Stimulated activated naive CD8-positive, alpha-beta T cell treated with anti-CD3 and anti-CD28 coated beads, Interleukin-15, amount 100 ng/mL, for 72 hours (primary cell): ENCODE results near the gene MAPK10.
"Not testable (repeated sequence)": the region's sequence is repeated elsewhere in the genome, so short reads cannot be mapped to it uniquely, and the experiment has no call there.

Experiments
- ATAC-seq: fragments of 150-1000 bp; cut with Tn5 transposase; 2 replicates; pipeline ENCODE4 v1.10.0; 2021; ENCODE audit warnings: mild to moderate bottlenecking, moderate library complexity
- DNase-seq, 2 donors: peaks; one replicate each; pipeline ENCODE4 v3.0.0; 2021 to 2022
- H3K27ac Mint-ChIP-seq, 2 donors: one replicate each; pipeline ENCODE4 v1.8.0; 2022; ENCODE audit warnings: mild to moderate bottlenecking in 2 of 2, mixed read lengths in 2 of 2, moderate library complexity in 2 of 2
- H3K27me3 Mint-ChIP-seq: one replicate; pipeline ENCODE4 v1.8.0; 2022; ENCODE audit warnings: mixed read lengths
- H3K4me1 Mint-ChIP-seq: one replicate; pipeline ENCODE4 v1.8.0; 2022; ENCODE audit warnings: mild to moderate bottlenecking, mixed read lengths
- H3K4me3 Mint-ChIP-seq, 2 donors: one replicate each; pipeline ENCODE4 v1.8.0; 2022; ENCODE audit warnings: mild to moderate bottlenecking in 2 of 2, mixed read lengths in 2 of 2, moderate library complexity in 1 of 2
- H3K9me3 Mint-ChIP-seq, 2 donors: one replicate each; pipeline ENCODE4 v1.8.0; 2022; ENCODE audit warnings: mixed read lengths in 2 of 2

The MAPK10 gene

DNA sequence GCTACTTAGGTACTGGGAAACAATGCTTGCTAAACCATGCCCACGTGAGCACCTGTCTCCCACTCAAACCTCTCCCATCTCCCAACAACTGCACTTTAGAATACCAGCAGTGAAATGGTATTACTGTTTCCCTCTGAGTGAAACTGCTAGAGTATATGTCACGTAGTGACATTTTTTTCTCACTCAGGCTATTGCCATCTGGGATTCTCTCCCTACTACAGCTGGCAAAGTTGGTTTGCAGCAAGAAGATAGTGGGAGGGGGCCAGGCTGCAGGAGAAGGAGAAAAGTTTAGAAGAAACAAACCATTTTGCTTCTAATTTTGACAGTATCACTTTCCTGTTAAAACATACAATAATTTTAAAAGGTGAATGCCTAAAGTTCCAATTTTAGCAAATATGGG lies 358.3 kb downstream of the MAPK10 start:
- no peaks in the 10 kb centered on the region for H3K9me3 Mint-ChIP-seq
- H3K4me1 Mint-ChIP-seq = no peaks in the 10 kb centered on the region
- DNase-seq = no peak
- no peaks in the 10 kb centered on the region for H3K27me3 Mint-ChIP-seq
- no peak for ATAC-seq
- H3K27ac Mint-ChIP-seq = no peak overlapping the region
- no peak overlapping the region for H3K4me3 Mint-ChIP-seq

DNA sequence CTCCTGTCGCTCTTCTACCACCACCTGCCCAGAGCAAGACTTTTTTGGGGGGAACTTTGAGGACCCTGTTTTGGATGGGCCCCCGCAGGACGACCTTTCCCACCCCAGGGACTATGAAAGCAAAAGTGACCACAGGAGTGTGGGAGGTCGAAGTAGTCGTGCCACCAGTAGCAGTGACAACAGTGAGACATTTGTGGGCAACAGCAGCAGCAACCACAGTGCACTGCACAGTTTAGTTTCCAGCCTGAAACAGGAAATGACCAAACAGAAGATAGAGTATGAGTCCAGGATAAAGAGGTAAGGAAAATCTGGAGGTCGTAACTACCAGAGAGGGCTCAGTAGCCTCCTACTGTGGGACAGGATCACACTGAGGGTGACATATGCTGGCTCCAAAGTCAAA lies 364.5 kb downstream of the MAPK10 start:
- no peak overlapping the region for H3K4me3 Mint-ChIP-seq
- no peaks in the 10 kb centered on the region for H3K27me3 Mint-ChIP-seq
- no peaks in the 10 kb centered on the region for H3K9me3 Mint-ChIP-seq
- H3K27ac Mint-ChIP-seq = peak overlapping the region in 1 of 2 donors; percentile 10
- ATAC-seq (peak; percentile 54), DNase-seq (no peak)
- peaks cover 6% of the 10 kb centered on the region for H3K4me1 Mint-ChIP-seq

DNA sequence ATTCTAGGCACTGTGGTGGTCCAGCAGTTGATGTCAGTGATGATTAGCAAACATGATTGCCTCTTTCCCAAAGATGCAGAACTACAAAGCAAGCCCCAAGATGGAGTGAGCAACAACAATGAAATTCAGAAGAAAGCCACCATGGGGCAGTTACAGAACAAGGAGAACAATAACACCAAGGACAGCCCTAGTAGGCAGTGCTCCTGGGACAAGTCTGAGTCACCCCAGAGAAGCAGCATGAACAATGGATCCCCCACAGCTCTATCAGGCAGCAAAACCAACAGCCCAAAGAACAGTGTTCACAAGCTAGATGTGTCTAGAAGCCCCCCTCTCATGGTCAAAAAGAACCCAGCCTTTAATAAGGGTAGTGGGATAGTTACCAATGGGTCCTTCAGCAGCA lies 365.3 kb downstream of the MAPK10 start:
- ATAC-seq = no peak

DNA sequence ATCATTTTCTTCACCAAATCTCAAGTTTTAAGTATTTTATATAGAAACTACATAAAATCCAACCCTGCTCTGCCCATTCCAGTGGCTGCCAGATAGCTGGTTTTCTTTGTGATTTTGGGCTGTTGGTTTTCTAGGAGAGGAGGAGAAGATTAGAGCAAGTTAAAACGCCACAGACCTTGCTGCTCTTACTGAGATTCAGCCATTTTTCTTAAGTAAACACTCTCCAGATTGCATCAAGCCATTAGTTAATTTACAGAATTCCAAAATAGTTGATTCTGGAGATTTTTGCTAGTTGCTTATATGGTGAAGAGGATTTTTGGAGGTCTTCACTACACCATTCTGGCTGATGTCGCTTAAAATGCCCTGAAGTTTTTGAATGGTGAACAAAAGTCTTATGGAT lies 366.2 kb downstream of the MAPK10 start:
- no peak overlapping the region for H3K27ac Mint-ChIP-seq
- H3K4me3 Mint-ChIP-seq = no peak overlapping the region
- no peaks in the 10 kb centered on the region for H3K27me3 Mint-ChIP-seq
- peaks cover 6% of the 10 kb centered on the region for H3K4me1 Mint-ChIP-seq
- DNase-seq (no peak), ATAC-seq (no peak)
- no peaks in the 10 kb centered on the region for H3K9me3 Mint-ChIP-seq

More for the DNA sequence above, 365.3 kb downstream of the MAPK10 start:
- Mint-ChIP-seq H3K9me3 (no peaks in the 10 kb centered on the region), H3K27ac (no peak overlapping the region), H3K4me1 (peaks cover 6% of the 10 kb centered on the region), H3K4me3 (no peak overlapping the region), H3K27me3 (no peaks in the 10 kb centered on the region)
- DNase-seq = no peak

DNA sequence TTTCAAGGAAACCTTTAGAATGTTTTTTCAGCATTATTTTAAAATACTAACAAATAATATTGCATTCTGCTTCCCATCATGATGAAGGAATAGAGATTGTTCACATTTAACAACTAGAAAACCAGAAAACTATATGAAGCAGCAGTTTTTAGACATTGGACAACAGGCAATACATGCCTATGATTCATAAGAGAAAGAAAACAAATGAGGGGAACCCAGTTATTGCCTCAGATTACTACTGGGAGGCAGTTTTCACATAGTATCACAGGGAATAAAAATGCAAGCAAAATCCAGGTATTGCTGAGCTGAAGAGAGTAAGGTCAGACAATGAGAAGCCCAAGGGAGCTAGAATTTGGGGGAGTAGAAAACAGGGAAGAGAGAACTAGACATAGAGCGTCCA lies 373.6 kb downstream of the MAPK10 start:
- H3K4me1 Mint-ChIP-seq = no peaks in the 10 kb centered on the region

DNA sequence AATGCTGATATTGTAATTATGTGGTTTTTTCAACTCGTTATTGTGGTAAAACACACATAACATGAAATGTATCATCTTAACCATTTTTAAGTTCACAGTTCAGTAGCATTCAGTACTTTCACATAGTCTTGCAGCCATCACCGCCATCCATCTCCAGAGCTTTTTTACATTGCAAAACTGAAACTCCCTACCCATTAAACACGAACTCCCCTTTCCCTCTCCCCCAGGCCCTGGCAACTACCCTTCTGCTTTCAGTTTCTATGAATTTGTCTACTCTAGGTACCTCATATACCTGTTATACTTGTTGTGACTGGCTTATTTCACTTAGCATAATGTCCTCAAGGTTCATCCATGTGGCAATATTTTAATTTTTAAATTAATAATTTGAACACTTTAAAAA lies 380.6 kb downstream of the MAPK10 start:
- no peak for ATAC-seq
- Mint-ChIP-seq H3K9me3 (no peaks in the 10 kb centered on the region), H3K4me1 (no peaks in the 10 kb centered on the region), H3K27ac (no peak overlapping the region), H3K4me3 (no peak overlapping the region), H3K27me3 (no peaks in the 10 kb centered on the region)
- no peak for DNase-seq

More for the DNA sequence above, 373.6 kb downstream of the MAPK10 start:
- H3K9me3 Mint-ChIP-seq = no peaks in the 10 kb centered on the region
- H3K27me3 Mint-ChIP-seq = no peaks in the 10 kb centered on the region
- no peak for ATAC-seq
- H3K4me3 Mint-ChIP-seq = no peak overlapping the region
- no peak overlapping the region for H3K27ac Mint-ChIP-seq
- DNase-seq = no peak

DNA sequence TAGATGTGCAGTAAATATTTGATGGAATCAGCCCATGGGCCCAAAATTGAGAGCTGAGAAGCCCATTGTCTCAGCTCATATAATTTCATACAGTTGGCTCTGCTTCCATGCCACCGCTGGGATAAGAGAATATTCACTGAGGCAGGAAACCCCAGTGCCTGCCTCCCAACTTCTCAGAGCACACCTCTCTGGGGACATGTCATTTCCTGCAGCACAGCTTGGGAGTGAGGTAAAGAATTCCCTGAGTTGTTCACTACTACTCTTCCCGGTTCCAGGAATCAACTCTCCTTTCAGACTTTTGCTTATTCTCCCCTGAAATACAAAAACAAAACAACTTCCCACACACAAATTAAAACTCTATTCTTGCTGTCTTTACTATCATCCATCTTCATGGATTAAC lies 389.3 kb downstream of the MAPK10 start:
- ATAC-seq (no peak), DNase-seq (no peak)
- Mint-ChIP-seq H3K4me1 (no peaks in the 10 kb centered on the region), H3K27me3 (no peaks in the 10 kb centered on the region), H3K9me3 (no peaks in the 10 kb centered on the region), H3K4me3 (no peak overlapping the region), H3K27ac (no peak overlapping the region)

DNA sequence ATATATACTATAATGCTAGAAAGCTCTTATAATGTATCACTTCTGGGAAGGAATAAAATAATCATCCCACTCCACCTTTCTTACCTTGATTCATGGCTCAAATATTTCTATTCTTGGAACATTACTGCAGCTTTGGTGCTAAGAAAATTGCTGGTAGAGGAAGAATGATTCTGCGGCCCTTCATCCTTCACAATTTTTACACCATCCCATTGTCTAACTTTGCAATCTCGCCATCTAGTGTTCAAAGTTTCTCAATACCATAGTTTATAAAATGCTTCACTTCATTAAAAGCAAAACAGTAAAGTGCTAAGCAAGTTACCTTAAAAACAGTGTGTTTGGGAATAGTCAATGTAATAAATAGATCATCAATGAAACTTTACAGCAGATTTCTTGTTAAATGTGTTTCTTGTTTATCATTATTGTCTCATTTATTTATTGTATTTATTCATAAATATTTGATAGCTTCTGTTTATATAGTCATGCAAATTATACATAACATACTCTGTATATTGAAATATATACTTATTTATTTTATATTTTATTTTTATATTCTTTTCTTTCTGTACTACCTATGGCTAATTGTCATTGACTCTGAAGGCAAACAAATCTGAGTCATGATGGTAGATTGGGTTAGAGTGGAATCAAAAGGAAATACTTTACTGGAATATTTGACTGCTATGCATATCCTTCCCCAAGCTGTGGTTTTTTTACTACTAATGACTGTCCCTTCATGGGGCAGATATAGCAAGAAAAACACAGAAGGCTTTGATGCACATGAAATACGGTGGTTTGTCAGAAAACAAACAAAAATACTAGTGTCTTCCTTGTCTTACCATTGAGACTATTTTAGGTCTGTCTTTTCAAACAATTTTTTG lies 390.7 kb downstream of the MAPK10 start:
- no peaks in the 10 kb centered on the region for H3K4me1 Mint-ChIP-seq
- no peaks in the 10 kb centered on the region for H3K27me3 Mint-ChIP-seq
- no peaks in the 10 kb centered on the region for H3K9me3 Mint-ChIP-seq
- H3K27ac Mint-ChIP-seq = no peak overlapping the region
- DNase-seq = no peak
- no peak overlapping the region for H3K4me3 Mint-ChIP-seq
- ATAC-seq = no peak

DNA sequence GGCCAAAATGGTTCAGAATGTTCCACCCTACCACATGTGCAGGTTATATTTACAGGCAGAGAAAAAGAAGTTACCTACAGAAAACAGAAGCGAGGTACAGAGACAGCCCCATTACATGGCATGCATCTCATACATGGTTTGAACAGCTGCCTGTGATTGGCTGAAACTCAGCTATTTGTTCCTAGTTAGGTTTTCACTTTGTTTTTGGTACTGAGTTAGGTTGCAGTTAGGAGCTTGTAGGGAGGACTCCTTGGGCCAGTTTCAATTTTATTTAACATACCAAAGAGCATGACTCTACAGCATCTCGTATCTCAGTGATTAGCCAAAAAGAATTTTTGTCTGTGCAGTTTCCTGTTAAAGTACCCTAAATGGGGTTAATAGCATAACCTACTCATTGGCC lies 392.0 kb downstream of the MAPK10 start:
- Mint-ChIP-seq H3K27me3 (no peaks in the 10 kb centered on the region), H3K9me3 (no peaks in the 10 kb centered on the region), H3K4me3 (no peak overlapping the region), H3K27ac (no peak overlapping the region), H3K4me1 (no peaks in the 10 kb centered on the region)
- ATAC-seq (no peak), DNase-seq (no peak)

DNA sequence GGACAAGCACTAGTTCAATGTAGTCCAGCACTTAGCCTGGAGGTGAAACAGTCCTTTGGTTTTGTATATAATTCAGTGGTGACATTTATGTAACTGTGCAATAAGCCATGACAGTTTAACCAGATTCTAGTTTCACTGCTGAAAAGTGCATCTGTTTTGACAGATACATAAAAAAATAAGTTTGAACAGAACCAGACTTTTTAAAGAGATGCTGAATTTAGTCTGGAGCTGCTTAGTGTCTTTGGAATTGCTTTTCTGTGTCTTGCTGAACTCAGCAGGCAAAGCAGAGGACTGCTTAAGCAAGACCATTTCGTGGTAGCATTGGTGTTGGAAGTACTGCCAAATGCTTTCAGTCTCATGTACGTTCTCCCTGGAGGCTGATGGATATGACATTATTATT lies 393.5 kb downstream of the MAPK10 start:
- Mint-ChIP-seq H3K9me3 (no peaks in the 10 kb centered on the region), H3K4me3 (no peak overlapping the region), H3K27me3 (no peaks in the 10 kb centered on the region), H3K4me1 (no peaks in the 10 kb centered on the region), H3K27ac (no peak overlapping the region)
- DNase-seq (no peak), ATAC-seq (no peak)

DNA sequence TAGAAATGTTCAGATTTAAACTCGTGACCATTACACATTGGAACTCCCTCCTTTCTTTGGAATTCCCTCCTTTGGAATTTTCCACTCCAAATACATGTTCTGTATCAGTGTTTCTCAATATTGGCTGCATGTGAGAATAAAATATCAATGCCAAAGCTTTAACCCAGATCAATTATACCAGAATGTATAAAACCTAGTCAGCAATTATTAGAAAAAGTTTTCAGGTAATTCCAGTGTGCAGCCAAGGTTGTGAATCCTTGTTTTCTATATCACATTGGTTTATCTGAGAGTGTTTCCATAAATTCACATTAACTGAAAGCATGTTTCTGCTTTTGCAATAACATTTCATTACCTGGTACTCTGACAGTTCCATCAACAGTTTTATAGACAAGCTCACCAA lies 394.3 kb downstream of the MAPK10 start:
- H3K4me3 Mint-ChIP-seq = no peak overlapping the region
- H3K27me3 Mint-ChIP-seq = no peaks in the 10 kb centered on the region
- ATAC-seq = no peak
- no peaks in the 10 kb centered on the region for H3K4me1 Mint-ChIP-seq
- no peak overlapping the region for H3K27ac Mint-ChIP-seq
- no peak for DNase-seq
- H3K9me3 Mint-ChIP-seq = no peaks in the 10 kb centered on the region

DNA sequence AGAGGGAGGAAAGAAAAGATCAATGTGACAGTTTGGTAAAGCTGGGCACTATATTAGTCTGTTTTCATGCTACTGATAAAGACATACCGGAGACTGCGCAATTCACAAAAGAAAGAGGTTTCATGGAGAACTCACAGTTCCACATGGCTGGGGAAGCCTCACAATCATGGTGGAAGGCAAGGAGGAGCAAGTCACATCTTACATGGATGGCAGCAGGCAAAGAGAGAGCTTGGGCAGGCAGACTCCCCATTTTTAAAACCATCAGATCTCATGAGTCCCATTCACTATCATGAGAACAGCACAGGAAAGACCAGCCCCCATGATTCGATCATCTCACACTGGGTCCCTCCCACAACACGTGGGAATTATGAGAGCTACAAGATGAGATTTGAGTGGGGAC lies 394.8 kb downstream of the MAPK10 start:
- H3K4me1 Mint-ChIP-seq, H3K27me3 Mint-ChIP-seq, ATAC-seq, H3K9me3 Mint-ChIP-seq, DNase-seq, H3K4me3 Mint-ChIP-seq: not testable (repeated sequence)
- peak overlapping the region in 1 of 2 donors; percentile 79 for H3K27ac Mint-ChIP-seq

DNA sequence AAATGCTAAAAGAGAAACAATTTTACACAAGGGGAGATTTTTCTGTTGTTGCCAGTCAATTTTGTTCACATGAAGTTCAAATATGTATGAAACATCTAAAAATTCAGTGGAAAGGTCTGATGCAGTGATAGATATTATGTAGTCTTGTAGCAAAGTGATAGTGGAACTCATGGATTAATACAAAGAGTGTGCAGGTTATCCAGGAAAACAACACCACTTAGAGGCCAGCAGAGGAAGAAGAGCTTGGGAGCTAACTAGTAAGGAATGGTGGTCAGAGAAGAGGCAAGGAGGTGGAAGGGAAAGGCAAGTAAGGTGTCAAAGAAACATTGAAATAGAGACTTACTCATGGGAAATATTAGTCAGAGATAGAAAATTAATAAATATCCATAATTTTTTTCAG lies 395.6 kb downstream of the MAPK10 start:
- Mint-ChIP-seq H3K4me1 (no peaks in the 10 kb centered on the region), H3K27me3 (no peaks in the 10 kb centered on the region), H3K9me3 (no peaks in the 10 kb centered on the region), H3K4me3 (no peak overlapping the region), H3K27ac (no peak overlapping the region)
- DNase-seq (no peak), ATAC-seq (no peak)

DNA sequence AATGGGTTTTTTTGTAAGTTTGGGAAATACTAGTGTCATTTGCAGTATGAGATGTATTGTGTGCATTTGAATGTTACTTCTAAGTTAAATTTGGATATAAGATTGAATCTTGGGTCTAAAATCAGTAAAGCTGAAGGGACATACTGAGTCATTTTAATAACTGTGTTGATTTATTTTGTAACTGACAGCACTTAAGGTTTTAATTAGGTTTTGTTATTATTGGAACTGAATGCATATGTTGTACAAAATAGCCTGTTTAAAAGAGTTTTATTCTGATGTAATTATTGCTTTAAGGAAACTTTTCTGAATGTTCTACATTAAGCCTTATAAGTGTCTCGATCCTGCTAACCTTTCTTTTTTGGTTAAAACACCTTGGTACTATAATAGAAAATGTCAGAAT lies 396.6 kb downstream of the MAPK10 start:
- H3K27ac Mint-ChIP-seq = no peak overlapping the region
- no peak overlapping the region for H3K4me3 Mint-ChIP-seq
- H3K27me3 Mint-ChIP-seq = no peaks in the 10 kb centered on the region
- H3K9me3 Mint-ChIP-seq = no peaks in the 10 kb centered on the region
- no peaks in the 10 kb centered on the region for H3K4me1 Mint-ChIP-seq
- DNase-seq = no peak
- no peak for ATAC-seq

DNA sequence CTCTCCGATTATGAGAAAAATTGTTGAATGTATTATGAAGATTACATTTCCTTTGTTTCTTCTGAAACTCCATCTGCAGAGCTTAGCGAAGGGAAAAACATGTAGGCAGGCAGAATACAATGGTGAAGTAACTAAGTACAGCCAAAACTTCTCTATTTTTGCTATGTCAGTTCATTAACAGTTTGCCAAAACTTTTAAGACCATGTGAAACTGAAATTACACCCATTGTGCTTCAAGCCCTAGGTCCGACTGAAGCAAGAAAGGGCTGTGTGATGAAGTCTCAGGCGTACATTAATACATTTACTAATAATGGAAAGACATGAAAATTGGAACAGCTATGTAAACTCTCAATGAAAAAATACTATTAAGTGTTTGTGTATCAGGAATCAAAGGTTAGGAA lies 398.0 kb downstream of the MAPK10 start:
- Mint-ChIP-seq H3K27me3 (no peaks in the 10 kb centered on the region), H3K9me3 (no peaks in the 10 kb centered on the region), H3K4me1 (no peaks in the 10 kb centered on the region), H3K4me3 (no peak overlapping the region), H3K27ac (no peak overlapping the region)
- DNase-seq (no peak), ATAC-seq (no peak)

DNA sequence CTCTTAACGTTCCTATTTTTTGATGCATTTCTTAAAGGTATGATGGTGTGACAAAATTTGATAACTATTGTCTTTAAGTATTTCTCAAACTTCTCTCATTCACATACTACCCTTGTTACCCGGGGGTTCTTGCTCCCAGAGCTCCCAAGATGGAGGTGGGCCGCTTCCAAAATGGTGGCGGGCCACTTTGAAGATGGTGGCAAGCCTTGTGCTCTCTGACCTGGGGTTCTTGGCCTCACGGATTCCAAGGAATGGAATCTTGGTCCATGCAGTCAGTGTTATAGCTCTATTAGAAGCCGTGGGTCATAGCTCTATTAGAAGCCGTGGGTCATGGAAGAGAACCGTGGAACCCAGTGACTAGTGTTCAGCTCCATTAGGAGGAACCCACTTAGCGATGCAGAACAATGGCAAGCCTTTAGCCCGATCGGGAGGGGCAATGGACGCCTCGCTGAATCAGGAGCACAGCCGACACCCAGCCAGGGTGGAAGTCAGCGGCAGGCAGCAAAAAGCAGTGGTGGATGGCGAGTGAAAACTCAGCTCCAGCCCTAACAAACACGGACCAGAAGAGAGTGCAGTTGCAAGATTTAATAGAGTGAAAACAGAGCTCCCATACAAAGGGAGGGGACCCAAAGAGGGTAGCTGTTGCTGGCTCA lies 403.4 kb downstream of the MAPK10 start:
- no peak for DNase-seq
- Mint-ChIP-seq H3K9me3 (no peaks in the 10 kb centered on the region), H3K27me3 (no peaks in the 10 kb centered on the region), H3K27ac (peak overlapping the region in 1 of 2 donors; percentile 51), H3K4me1 (no peaks in the 10 kb centered on the region), H3K4me3 (no peak overlapping the region)
- no peak for ATAC-seq
